MCF 10A (cell line): ENCODE results near the gene WASF1. TPM values are rescaled to one million over a fixed set of nuclear protein-coding genes. Genes with fewer than 3 reads are reported as not detected.
"Not testable (repeated sequence)": the region's sequence is repeated elsewhere in the genome, so short reads cannot be mapped to it uniquely, and the experiment has no call there.

Experiments used
- BruUV-seq: library from RNA; stranded (reverse); fragments of 400-500 nt; replicated peaks from 2 replicates; lab custom pipeline; 2021; lab: Mats Ljungman, UMichigan
- CTCF ChIA-PET: fragments of 300-600 bp; sonication (Branson Sonifier 250); formaldehyde crosslinking; extraction: SDS; loops from one replicate; lab custom pipeline; 2021; ENCODE audit warnings: antibody characterized with exemption, inconsistent platforms; lab: Yijun Ruan, JAX
- POLR2A ChIA-PET: fragments of 300-600, 350-650 bp; sonication (Branson Sonifier 250); formaldehyde crosslinking; extraction: SDS; loops from one replicate; lab custom pipeline; 2020; ENCODE audit warnings: antibody characterized with exemption, inconsistent platforms; lab: Yijun Ruan, JAX
- DNase-seq: peaks from one replicate; pipeline ENCODE4 v3.0.0-alpha.2; 2018; ENCODE audit not compliant: unreplicated experiment
- H3K27ac Mint-ChIP-seq: one replicate; pipeline ENCODE4 v1.8.0; 2022; ENCODE audit warnings: mild to moderate bottlenecking, low read depth, mixed read lengths; ENCODE audit not compliant: unreplicated experiment
- H3K27me3 Mint-ChIP-seq: one replicate; pipeline ENCODE4 v1.8.0; 2022; ENCODE audit warnings: mixed read lengths; ENCODE audit not compliant: insufficient read depth, unreplicated experiment
- H3K36me3 Mint-ChIP-seq: one replicate; pipeline ENCODE4 v1.8.0; 2022; ENCODE audit warnings: mild to moderate bottlenecking, moderate library complexity, mixed read lengths; ENCODE audit not compliant: insufficient read depth, unreplicated experiment
- H3K4me1 Mint-ChIP-seq: one replicate; pipeline ENCODE4 v1.8.0; 2022; ENCODE audit warnings: mixed read lengths; ENCODE audit not compliant: insufficient read depth, unreplicated experiment
- H3K4me3 Mint-ChIP-seq: one replicate; pipeline ENCODE4 v1.8.0; 2022; ENCODE audit warnings: mild to moderate bottlenecking, moderate library complexity, mixed read lengths; ENCODE audit not compliant: unreplicated experiment
- H3K9me3 Mint-ChIP-seq: one replicate; pipeline ENCODE4 v1.8.0; 2022; ENCODE audit warnings: mixed read lengths; ENCODE audit not compliant: unreplicated experiment
- CTCF ChIP-seq: fragments of 200-600 bp; IDR thresholded peaks from one replicate; pipeline ENCODE4 v1.8.0; 2022; ENCODE audit warnings: antibody characterized with exemption, mild to moderate bottlenecking; ENCODE audit not compliant: unreplicated experiment
- intact Hi-C: fragments of 100-400 bp; cut with micrococcal nuclease; formaldehyde crosslinking; loops from 2 replicates; pipeline ENCODE4 v1.14.1; 2022
- total RNA-seq: library from RNA; stranded (reverse); gene quantifications from 2 replicates; pipeline ENCODE4 v1.2.3, GENCODE V29; 2022

WASF1 gene
- total RNA-seq, 1 experiment from 2014 or later = 55.7 TPM

GRCh38 chr6:110085285-110085684 is 94.2 kb downstream of the WASF1 start:
- no peaks in the 10 kb centered on the region for H3K27me3 Mint-ChIP-seq
- H3K9me3 Mint-ChIP-seq = no peaks in the 10 kb centered on the region
- intact Hi-C loops = no loop called here
- BruUV-seq = no TSS peak
- peaks cover 5% of the 10 kb centered on the region for H3K36me3 Mint-ChIP-seq
- H3K4me1 Mint-ChIP-seq = no peaks in the 10 kb centered on the region
- no peak overlapping the region for H3K27ac Mint-ChIP-seq
- H3K4me3 Mint-ChIP-seq = no peak overlapping the region
- no peak for DNase-seq
- POLR2A ChIA-PET = interaction anchor here (1.8 to 3.2 kb wide), 2 partner anchors 9 to 12 kb away, joined by 6 to 23 read pairs; no protein-coding TSS in a partner anchor
- no peak for TF ChIP-seq CTCF
- CTCF ChIA-PET = no interaction called here

- no peaks in the 10 kb centered on the region for H3K27me3 Mint-ChIP-seq
- H3K4me1 Mint-ChIP-seq = no peaks in the 10 kb centered on the region
- BruUV-seq = no TSS peak
- no peak overlapping the region for H3K4me3 Mint-ChIP-seq
- H3K36me3 Mint-ChIP-seq = peaks cover 5% of the 10 kb centered on the region
- H3K9me3 Mint-ChIP-seq = no peaks in the 10 kb centered on the region
- intact Hi-C loops = loop anchor here (5.0 kb wide), 1 partner anchor 98 kb away; the partner anchor contains the start of gene CDC40
- no peak for DNase-seq
- CTCF ChIA-PET = interaction anchor here (0.6 to 1.1 kb wide), 2 partner anchors 20 to 30 kb away, joined by 3 read pairs; no protein-coding TSS in a partner anchor
- TF ChIP-seq CTCF = no peak
- POLR2A ChIA-PET = interaction anchor here (0.7 to 3.2 kb wide), 3 partner anchors 8 to 46 kb away, joined by 4 to 23 read pairs (median 6); no protein-coding TSS in a partner anchor
- no peak overlapping the region for H3K27ac Mint-ChIP-seq
Measured at GRCh38 chr6:110083875-110084585, 95.4 kb downstream of the WASF1 start.

- DNase-seq = peak; percentile 52
- ChIA-PET CTCF (interaction anchor here (1.3 to 1.4 kb wide), 2 partner anchors 9 to 22 kb away, joined by 3 to 5 read pairs; no protein-coding TSS in a partner anchor), POLR2A (interaction anchor here (1.3 to 1.4 kb wide), 2 partner anchors 9 to 105 kb away, joined by 3 to 6 read pairs; partner anchors contain the start of gene CDC40)
- no peak for TF ChIP-seq CTCF
- Mint-ChIP-seq H3K36me3 (no peaks in the 10 kb centered on the region), H3K27me3 (no peaks in the 10 kb centered on the region), H3K9me3 (no peaks in the 10 kb centered on the region), H3K27ac (no peak overlapping the region), H3K4me3 (no peak overlapping the region), H3K4me1 (peaks cover 11% of the 10 kb centered on the region)
- intact Hi-C loops = no loop called here
- no TSS peak for BruUV-seq
Measured at GRCh38 chr6:110075406-110075805, 104.1 kb downstream of the WASF1 start.

- H3K4me1 Mint-ChIP-seq = peaks cover 11% of the 10 kb centered on the region
Measured at GRCh38 chr6:110073474-110073873, 106.0 kb downstream of the WASF1 start.

More at GRCh38 chr6:110073474-110073873, 106.0 kb downstream of the WASF1 start:
- H3K4me3 Mint-ChIP-seq, CTCF ChIA-PET, H3K27me3 Mint-ChIP-seq, H3K9me3 Mint-ChIP-seq, POLR2A ChIA-PET, H3K27ac Mint-ChIP-seq, DNase-seq, intact Hi-C loops, BruUV-seq, H3K36me3 Mint-ChIP-seq: not testable (repeated sequence)
